ENCODE data around the gene LSP1.

Gene LSP1

GRCh38 chr11:1825039-1825740, 27.7 kb upstream of the LSP1 start:
- peak; percentile 75 to 89 (median 83) for DNase-seq

- DNase-seq, result no peak
Measured at GRCh38 chr11:1825785-1826451, 27.0 kb upstream of the LSP1 start.

- no peak for DNase-seq
Measured at GRCh38 chr11:1826552-1827094, 26.3 kb upstream of the LSP1 start.

GRCh38 chr11:1827095-1827813, 25.6 kb upstream of the LSP1 start:
- no peak for DNase-seq

- no peak for DNase-seq
Measured at GRCh38 chr11:1827931-1828330, 25.0 kb upstream of the LSP1 start.

GRCh38 chr11:1828542-1828941, 24.3 kb upstream of the LSP1 start:
- DNase-seq, result no peak

- DNase-seq, result no peak
Measured at GRCh38 chr11:1829039-1829820, 23.7 kb upstream of the LSP1 start.

GRCh38 chr11:1830004-1830321, 22.9 kb upstream of the LSP1 start:
- DNase-seq, result no peak

GRCh38 chr11:1830322-1831223, 22.3 kb upstream of the LSP1 start:
- DNase-seq, result no peak

- no peak for DNase-seq
Measured at GRCh38 chr11:1831338-1832210, 21.3 kb upstream of the LSP1 start.

GRCh38 chr11:1832211-1832919, 20.5 kb upstream of the LSP1 start:
- DNase-seq, result peak; percentile 50 to 84 (median 69)

GRCh38 chr11:1832920-1833295, 20.0 kb upstream of the LSP1 start:
- peak in 1 of 4 experiments; percentile 49 for DNase-seq

GRCh38 chr11:1834062-1834610, 18.7 kb upstream of the LSP1 start:
- no peak for DNase-seq

- no peak for DNase-seq
Measured at GRCh38 chr11:1834779-1835670, 17.9 kb upstream of the LSP1 start, which contains the start of gene SYT8. TSS of gene SYT8 (plus strand) at chr11:1834990. CDS start at chr11:1835106, 116 bp downstream.

GRCh38 chr11:1835671-1836010, 17.2 kb upstream of the LSP1 start:
- DNase-seq, result no peak

- DNase-seq, result no peak
Measured at GRCh38 chr11:1836011-1836945, 16.6 kb upstream of the LSP1 start.

Data from suppressor macrophage (primary cell).